HEK293T (cell line): ENCODE measurements around the gene JMJD7.

ENCODE experiments used
- ELF4 ChIP-seq: fragments of 450-650 bp; IDR thresholded peaks from 2 replicates; pipeline ENCODE4 v1.6.1; 2017; ENCODE audit warnings: antibody characterized with exemption
- FOXA1 ChIP-seq: fragments of 450-650 bp; IDR thresholded peaks from 2 replicates; pipeline ENCODE4 v1.6.1; 2016; ENCODE audit warnings: mild to moderate bottlenecking
- FOXM1 ChIP-seq: fragments of 450-650 bp; IDR thresholded peaks from 2 replicates; pipeline ENCODE4 v1.6.1; 2017; ENCODE audit warnings: mild to moderate bottlenecking, borderline replicate concordance
- SP1 ChIP-seq: fragments of 450-650 bp; IDR thresholded peaks from 2 replicates; pipeline ENCODE4 v1.6.1; 2017
- SUZ12 ChIP-seq: fragments of 450-650 bp; IDR thresholded peaks from 2 replicates; pipeline ENCODE4 v1.6.1; 2016; ENCODE audit warnings: mild to moderate bottlenecking

- TF ChIP-seq FOXM1: no peak
- TF ChIP-seq SUZ12: no peak
- no peak for TF ChIP-seq FOXA1
- no peak for TF ChIP-seq ELF4
- TF ChIP-seq SP1: no peak
Observed at GRCh38 chr15:41809121-41809520, 18.8 kb upstream of the JMJD7 start.
